ENCODE data around the gene AXL.
"Not testable (repeated sequence)": the region's sequence is repeated elsewhere in the genome, so short reads cannot be mapped to it uniquely, and the experiment has no call there.

AXL gene

GRCh38 chr19:41276231-41276630, 57.2 kb downstream of the AXL start:
- DNase-seq (ENCODE audit: low read depth): no peak

GRCh38 chr19:41278478-41278877, 59.5 kb downstream of the AXL start:
- no peak for DNase-seq (ENCODE audit: low read depth)

DNA sequence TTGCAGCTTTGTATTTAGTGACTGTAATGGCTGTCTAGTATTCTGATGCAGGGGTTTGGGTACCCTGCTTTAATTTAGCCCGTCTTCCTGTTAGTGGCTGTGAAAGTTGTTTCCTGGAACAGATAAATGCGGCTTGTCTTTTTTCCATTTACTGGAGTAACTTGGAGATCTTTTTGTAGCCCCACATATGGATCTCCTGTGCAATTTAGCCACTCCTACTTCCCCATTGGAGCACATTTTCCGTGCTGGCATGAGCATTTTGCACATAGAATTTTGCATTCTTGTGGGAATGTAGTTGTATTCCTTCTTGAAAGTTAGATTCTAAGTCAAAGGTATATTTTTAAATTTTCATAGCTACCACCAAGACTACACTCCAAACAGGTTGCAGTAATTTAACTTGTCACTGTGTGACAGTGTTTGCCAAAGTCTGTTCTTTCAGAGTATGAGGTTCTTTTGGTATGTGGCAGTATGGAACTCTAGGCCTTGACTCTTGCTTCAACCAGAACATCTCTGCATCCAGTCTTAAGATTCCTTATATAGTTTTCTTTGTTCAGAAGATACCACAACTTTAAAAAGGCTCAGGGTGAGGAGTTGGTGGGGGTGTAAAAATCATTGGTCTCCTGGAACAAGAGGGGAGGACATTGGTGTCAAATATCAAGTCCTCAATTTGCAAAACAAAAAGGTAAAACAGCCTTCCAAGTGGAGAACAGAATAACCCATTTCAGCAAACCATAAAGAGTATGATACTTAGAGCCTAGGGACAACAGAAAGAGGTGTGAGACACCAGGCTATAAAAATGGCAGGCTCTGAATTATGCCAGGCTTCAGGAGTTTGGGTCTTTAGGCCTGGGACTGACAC, 69.9 kb downstream of the AXL start:
- no peak for DNase-seq (ENCODE audit: low read depth)

DNA sequence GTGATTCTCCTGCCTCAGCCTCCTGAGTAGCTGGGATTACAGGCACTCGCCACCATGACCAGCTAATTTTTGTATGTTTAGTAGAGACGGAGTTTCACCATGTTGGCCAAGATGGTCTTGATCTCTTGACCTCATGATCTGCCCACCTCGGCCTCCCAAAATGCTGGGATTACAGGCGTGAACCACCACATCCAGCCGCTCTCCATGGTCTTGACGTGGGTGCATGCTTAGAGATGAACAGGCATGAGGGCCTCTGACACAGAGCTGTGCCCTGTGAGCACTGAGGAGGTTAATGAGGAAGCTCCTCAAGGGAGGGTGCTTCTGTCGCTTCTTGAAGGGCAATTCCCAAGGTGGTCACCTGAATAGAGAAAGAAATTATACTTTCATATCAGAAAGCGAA, 70.8 kb downstream of the AXL start:
- not testable (repeated sequence) for DNase-seq (ENCODE audit: low read depth)

- DNase-seq (ENCODE audit: low read depth): no peak
These were observed 75.4 kb downstream of the AXL start for GRCh38 chr19:41294393-41294792.

DNA sequence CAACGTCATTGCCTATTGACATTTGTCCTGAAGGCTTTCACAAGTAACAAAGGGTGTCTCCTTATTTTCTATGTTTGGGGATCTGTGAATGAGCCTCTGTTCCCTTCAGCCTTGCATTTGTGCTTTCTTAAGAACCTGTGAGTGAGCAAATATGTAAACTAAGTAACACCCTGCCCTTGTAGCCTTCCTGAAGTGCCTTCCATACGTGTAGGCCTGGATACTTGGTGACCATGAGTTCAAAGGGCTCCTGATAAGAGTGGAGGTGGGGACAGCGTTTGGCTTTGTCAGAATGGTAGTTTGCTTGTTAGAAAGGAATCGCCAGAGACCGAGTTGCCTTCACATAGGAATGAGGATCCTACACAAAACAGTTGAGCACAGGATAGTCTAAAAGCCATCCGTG, 76.5 kb downstream of the AXL start:
- DNase-seq (ENCODE audit: low read depth): no peak

GRCh38 chr19:41296433-41296871, 77.4 kb downstream of the AXL start:
- DNase-seq (ENCODE audit: low read depth): no peak

DNA sequence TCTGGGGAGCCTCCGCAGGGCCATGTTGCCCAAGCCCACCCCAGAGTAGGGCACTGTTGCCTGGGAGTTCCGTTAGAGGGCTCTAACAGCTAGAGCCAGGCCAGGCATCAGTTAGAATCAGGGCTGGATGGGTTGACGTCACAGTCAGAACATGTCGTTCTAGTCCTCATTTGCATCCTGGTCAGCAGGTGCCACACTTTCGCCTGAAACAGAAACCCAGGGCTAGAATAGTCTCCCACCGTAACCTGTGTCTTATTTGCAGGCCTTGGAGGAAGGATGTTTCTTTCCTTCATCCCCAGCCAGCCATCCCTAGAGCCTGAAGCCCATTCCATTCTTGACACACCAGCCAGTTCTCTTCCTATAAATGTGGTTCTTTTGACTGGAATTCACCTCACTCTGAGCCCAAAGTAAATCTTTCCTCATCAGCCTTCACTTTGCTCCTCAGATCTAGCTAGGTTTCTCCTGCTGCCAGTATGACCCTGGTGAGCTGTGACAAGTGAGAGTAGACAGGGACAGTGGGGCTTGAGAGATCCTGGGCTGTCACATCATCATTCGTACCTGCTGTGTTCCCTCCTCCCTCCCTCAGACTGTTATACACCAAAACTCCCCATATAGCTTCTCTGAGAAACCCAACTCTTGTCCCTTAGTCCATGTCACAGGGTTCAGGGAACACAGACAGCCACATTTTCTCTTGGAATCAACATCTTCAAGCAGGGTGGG, 78.8 kb downstream of the AXL start:
- no peak for DNase-seq (ENCODE audit: low read depth)

DNA sequence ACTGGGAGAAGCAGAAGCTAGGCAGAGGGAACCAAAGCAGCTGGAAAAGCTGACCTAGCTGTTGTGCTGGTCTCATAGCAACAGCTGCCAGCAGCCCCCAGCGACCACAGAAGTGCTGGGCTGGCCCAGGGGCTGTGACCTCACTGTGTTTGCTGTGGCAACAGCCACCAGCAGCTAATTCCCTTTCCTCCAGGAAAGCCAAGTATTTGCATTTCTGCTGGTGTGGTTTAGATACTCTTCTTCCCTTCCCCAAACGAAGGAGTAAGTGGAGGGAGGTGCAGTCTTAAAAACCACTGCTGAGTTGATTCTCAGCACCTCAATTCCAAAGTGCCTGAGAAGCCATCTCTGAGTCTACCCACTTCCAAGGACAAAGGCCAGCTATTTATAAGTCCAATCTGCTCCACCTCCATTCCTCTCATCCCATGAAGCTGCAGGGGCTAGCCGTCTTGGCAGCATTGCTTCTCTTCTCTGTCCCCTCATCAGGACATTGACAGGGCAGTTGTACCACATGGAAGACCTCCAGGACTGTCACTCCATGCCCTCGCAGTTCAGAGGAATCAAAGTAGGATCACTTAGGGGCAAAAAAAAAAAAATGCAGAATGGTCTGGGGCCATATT, 79.4 kb downstream of the AXL start:
- DNase-seq (ENCODE audit: low read depth): peak; percentile 91

DNA sequence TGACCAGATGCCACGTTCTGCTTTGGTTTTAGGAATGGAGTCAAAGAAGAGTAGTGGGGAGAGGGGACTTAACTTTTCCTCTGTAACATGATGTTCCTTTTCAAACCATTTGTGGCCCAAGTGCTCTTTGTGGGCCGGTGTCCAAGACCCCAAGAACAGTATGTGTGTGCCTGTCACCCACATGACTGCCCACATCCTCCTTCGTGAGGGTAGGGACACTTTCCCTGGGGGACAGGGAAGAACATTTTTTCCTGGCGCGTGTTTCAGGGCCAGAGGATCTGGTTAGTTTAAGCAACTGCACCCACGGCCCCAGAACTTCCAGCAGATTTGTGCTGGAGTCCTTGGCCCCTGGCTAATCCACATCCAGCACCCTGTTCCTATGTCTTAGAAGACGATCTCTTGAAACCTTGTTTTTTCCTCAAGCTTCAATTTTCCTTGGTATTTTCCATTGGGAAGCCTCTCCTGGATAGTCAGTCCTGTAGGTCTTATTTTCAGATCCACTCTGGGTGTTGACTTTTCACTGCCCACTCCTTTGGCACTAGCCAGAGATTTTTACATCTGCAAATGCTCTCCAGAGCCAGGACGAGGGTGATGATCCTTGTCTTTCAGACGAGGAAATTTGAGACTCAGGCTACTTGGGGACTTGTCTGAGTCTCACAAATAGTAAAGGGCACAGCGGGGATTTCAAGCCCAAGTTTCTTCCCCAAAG, 80.2 kb downstream of the AXL start:
- DNase-seq (ENCODE audit: low read depth): no peak

- peak; percentile 72 for DNase-seq (ENCODE audit: low read depth)
These were observed 80.7 kb downstream of the AXL start for GRCh38 chr19:41299755-41300089.

GRCh38 chr19:41300555-41300954, 81.5 kb downstream of the AXL start:
- DNase-seq (ENCODE audit: low read depth): no peak

DNA sequence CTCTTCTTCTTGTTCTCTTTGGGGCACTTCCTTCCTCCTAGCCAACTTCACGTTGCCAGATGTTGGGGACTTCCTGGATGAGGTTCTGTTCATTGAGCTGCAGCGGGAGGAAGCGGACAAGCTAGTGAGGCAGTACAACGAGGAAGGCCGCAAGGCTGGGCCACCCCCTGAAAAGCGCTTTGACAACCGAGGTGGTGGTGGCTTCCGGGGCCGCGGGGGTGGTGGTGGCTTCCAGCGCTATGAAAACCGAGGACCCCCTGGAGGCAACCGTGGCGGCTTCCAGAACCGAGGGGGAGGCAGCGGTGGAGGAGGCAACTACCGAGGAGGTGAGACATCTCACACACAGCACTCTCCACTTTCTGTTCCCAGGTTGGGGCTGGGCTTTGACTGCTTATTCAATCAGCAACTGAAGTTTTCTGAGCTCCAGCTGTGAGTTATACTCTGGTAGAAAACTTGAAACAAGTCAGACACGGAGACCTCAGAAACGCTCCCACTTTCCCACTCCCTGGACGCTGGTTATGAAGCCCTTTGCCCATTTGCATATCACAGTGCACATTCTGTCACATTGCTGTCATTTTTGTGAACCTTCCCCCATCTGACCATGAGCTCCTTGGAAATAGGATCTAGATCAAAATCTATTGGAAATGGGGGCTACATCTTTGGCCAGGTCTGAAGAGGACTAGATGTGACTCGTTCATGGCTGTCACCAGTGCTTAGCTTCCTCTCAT, 83.8 kb downstream of the AXL start:
- DNase-seq (ENCODE audit: low read depth): no peak

DNA sequence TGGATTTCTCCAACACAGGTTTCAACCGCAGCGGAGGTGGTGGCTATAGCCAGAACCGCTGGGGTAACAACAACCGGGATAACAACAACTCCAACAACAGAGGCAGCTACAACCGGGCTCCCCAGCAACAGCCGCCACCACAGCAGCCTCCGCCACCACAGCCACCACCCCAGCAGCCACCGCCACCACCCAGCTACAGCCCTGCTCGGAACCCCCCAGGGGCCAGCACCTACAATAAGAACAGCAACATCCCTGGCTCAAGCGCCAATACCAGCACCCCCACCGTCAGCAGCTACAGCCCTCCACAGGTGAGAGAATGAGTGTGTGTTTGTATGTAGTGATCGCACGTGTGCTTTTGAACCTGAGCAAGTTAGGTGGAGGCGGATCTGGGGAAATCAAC, 84.9 kb downstream of the AXL start:
- DNase-seq (ENCODE audit: low read depth): no peak

GRCh38 chr19:41304706-41305483, 85.9 kb downstream of the AXL start:
- DNase-seq (ENCODE audit: low read depth): no peak

GRCh38 chr19:41305927-41306793, 87.1 kb downstream of the AXL start:
- no peak for DNase-seq (ENCODE audit: low read depth)

DNA sequence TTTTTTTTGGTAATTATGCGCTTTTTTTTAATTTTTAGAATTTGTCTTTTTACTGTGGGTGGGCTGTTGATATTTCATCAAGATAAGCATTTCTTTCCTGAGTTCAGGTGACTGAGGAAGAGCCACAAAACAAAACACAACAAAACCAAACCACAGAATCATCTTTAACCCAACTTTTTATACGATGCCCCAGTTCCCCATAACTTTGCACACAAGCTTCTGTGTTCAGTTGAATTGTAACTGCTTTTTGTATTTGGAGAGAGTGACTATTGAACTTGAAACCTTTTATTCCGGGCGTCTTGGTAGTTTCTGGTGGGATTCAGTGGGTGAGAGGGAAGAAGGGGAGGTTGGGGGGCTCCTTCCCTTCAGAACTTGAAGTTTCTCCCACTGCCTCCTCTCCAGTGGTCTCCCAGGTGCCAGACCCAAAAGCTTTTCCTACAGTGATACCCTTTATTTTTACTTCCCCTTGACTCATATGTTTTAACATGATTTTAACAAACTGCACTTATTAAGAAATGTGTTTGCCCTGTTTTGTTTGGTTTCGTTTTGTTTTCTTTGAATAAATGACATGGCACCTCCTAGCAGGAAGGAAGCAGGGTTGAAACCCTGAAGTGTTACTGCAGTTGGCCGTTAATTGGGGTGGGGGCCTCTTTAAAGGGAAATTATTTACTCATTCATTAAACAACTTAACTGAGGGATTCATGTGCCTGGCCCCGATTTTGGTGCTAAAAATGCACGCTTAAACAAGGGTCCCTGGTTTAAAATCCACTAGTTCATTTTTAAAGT, 88.3 kb downstream of the AXL start:
- no peak for DNase-seq (ENCODE audit: low read depth)

DNA sequence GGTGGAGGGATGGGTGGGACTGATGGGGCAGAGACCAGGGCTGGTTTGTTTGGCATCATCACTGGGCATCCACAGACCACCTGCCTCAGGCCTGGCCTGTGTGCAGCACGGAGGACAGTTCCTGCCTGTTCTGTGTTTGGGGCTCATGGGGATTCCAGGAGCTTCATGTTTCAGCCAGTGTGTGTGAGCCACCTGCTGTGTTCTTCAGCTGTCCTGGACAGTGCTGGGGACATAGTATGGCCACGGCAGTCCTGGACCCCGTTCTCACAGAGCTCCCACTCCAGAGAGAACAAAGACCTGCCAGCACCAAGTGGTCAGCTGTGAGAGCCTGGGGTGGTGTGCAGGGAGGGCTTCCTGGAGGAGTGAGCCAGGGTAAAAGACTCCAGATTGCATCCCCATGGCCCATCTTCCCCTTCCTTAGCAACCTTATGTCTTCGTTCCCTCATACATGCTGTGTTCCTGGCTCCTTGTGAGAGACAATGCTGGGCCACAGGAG, 89.0 kb downstream of the AXL start:
- DNase-seq (ENCODE audit: low read depth): no peak

Measured in stromal cell of bone marrow (primary cell).